H1 (cell line): ENCODE results near the gene SMYD4. TPM values are rescaled to one million over a fixed set of nuclear protein-coding genes. Genes with fewer than 3 reads are reported as not detected.

Experiments used
- BACH1 ChIP-seq: IDR thresholded peaks from 2 replicates; pipeline ENCODE4 v1.6.1; 2012; ENCODE audit warnings: low read length, improper control_type of control experiment
- GABPA ChIP-seq: IDR thresholded peaks from 2 replicates; pipeline ENCODE4 v1.6.1; 2011; ENCODE audit warnings: mild to moderate bottlenecking, low read length, moderate library complexity, borderline replicate concordance; ENCODE audit not compliant: insufficient read depth
- SRF ChIP-seq: IDR thresholded peaks from 2 replicates; pipeline ENCODE4 v1.6.1; 2011; ENCODE audit warnings: mild to moderate bottlenecking, low read depth, low read length, moderate library complexity
- SUZ12 ChIP-seq: fragments of 200-600 bp; sonication (generic); IDR thresholded peaks from 2 replicates; pipeline ENCODE4 v1.6.1; 2012; ENCODE audit warnings: mild to moderate bottlenecking, inconsistent platforms, low read length, moderate library complexity, mixed read lengths
- TCF12 ChIP-seq: IDR thresholded peaks from 2 replicates; pipeline ENCODE4 v1.6.1; 2011; ENCODE audit warnings: low read depth, mild to moderate bottlenecking, low read length
- polyA plus RNA-seq, 7 experiments: library from polyadenylated mRNA; depleted of rRNA in 3 of 7; stranded (reverse) in 5 of 7; unstranded in 2 of 7; fragments of >200 nt in 5 of 7; fragments of 200-250 nt in 2 of 7; gene quantifications; 1 replicate in 5 of 7; 2 replicates in 1 of 7; 4 replicates in 1 of 7; pipeline versions ENCODE4 v1.2.1 to v1.2.3, GENCODE V29; 2011 to 2013; ENCODE audit warnings: missing spikeins in 2 of 7, mixed read lengths in 2 of 7
- total RNA-seq: library from RNA; stranded (reverse); fragmentation: NEBNext Ultra II Directional; extraction: Animal tissue kit (Norgen Biotek cat#: 25700); gene quantifications from 2 replicates; pipeline ENCODE4 v1.2.1, GENCODE V29; 2021
- TF ChIP-seq, protein P1 (sequence below): fragments of 300-600 bp; sonication (generic); IDR thresholded peaks from 2 replicates; pipeline ENCODE4 v1.7.1; 2012; ENCODE audit warnings: low read length, moderate library complexity, mild to moderate bottlenecking, inconsistent platforms; ENCODE audit not compliant: insufficient replicate concordance
- TF ChIP-seq, protein P2 (sequence below), 3 experiments: IDR thresholded peaks; 1 replicate in 2 of 3; 2 replicates in 1 of 3; pipeline versions ENCODE4 v1.5.1 to v1.6.1; 2011; ENCODE audit warnings: low read length in 3 of 3, mild to moderate bottlenecking in 3 of 3, inconsistent platforms in 2 of 3, low read depth in 1 of 3, moderate library complexity in 1 of 3; ENCODE audit not compliant: insufficient read depth in 1 of 3; ENCODE audit errors: control extremely low read depth in 1 of 3

The SMYD4 gene
- total and polyA plus RNA-seq, 2 of the 8 experiments (the other 6 are each of a cell fraction or from before 2014, with no cell fraction given) = 10.5 to 23.4 TPM

DNA sequence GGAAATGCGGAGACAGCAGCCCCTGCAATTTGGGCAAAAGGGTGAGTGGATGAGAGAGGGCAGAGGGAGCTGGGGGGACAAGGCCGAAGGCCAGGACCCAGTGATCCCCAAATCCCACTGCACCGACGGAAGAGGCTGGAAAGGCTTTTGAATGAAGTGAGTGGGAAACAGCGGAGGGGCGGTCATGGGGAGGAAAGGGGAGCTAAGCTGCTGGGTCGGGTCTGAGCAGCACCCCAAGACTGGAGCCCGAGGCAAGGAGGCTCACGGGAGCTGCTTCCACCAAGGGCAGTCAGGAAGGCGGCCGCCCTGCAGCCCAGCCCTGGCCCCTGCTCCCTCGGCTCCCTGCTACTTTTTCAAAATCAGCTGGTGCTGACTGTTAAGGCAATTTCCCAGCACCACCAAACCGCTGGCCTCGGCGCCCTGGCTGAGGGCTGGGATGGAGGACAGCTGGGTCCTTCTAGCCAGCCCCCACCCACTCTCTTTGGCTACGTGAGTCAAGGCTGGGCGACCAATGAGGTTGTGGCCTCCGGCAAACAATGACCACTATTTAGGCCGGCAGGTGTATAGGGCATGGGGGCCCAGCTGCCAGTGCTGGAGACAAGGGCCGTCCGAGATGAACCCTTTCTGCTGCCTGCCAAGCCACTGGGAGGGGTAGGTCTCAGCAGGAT lies 67.3 kb downstream of the SMYD4 start (continued):
- TF ChIP-seq, protein P1, sequence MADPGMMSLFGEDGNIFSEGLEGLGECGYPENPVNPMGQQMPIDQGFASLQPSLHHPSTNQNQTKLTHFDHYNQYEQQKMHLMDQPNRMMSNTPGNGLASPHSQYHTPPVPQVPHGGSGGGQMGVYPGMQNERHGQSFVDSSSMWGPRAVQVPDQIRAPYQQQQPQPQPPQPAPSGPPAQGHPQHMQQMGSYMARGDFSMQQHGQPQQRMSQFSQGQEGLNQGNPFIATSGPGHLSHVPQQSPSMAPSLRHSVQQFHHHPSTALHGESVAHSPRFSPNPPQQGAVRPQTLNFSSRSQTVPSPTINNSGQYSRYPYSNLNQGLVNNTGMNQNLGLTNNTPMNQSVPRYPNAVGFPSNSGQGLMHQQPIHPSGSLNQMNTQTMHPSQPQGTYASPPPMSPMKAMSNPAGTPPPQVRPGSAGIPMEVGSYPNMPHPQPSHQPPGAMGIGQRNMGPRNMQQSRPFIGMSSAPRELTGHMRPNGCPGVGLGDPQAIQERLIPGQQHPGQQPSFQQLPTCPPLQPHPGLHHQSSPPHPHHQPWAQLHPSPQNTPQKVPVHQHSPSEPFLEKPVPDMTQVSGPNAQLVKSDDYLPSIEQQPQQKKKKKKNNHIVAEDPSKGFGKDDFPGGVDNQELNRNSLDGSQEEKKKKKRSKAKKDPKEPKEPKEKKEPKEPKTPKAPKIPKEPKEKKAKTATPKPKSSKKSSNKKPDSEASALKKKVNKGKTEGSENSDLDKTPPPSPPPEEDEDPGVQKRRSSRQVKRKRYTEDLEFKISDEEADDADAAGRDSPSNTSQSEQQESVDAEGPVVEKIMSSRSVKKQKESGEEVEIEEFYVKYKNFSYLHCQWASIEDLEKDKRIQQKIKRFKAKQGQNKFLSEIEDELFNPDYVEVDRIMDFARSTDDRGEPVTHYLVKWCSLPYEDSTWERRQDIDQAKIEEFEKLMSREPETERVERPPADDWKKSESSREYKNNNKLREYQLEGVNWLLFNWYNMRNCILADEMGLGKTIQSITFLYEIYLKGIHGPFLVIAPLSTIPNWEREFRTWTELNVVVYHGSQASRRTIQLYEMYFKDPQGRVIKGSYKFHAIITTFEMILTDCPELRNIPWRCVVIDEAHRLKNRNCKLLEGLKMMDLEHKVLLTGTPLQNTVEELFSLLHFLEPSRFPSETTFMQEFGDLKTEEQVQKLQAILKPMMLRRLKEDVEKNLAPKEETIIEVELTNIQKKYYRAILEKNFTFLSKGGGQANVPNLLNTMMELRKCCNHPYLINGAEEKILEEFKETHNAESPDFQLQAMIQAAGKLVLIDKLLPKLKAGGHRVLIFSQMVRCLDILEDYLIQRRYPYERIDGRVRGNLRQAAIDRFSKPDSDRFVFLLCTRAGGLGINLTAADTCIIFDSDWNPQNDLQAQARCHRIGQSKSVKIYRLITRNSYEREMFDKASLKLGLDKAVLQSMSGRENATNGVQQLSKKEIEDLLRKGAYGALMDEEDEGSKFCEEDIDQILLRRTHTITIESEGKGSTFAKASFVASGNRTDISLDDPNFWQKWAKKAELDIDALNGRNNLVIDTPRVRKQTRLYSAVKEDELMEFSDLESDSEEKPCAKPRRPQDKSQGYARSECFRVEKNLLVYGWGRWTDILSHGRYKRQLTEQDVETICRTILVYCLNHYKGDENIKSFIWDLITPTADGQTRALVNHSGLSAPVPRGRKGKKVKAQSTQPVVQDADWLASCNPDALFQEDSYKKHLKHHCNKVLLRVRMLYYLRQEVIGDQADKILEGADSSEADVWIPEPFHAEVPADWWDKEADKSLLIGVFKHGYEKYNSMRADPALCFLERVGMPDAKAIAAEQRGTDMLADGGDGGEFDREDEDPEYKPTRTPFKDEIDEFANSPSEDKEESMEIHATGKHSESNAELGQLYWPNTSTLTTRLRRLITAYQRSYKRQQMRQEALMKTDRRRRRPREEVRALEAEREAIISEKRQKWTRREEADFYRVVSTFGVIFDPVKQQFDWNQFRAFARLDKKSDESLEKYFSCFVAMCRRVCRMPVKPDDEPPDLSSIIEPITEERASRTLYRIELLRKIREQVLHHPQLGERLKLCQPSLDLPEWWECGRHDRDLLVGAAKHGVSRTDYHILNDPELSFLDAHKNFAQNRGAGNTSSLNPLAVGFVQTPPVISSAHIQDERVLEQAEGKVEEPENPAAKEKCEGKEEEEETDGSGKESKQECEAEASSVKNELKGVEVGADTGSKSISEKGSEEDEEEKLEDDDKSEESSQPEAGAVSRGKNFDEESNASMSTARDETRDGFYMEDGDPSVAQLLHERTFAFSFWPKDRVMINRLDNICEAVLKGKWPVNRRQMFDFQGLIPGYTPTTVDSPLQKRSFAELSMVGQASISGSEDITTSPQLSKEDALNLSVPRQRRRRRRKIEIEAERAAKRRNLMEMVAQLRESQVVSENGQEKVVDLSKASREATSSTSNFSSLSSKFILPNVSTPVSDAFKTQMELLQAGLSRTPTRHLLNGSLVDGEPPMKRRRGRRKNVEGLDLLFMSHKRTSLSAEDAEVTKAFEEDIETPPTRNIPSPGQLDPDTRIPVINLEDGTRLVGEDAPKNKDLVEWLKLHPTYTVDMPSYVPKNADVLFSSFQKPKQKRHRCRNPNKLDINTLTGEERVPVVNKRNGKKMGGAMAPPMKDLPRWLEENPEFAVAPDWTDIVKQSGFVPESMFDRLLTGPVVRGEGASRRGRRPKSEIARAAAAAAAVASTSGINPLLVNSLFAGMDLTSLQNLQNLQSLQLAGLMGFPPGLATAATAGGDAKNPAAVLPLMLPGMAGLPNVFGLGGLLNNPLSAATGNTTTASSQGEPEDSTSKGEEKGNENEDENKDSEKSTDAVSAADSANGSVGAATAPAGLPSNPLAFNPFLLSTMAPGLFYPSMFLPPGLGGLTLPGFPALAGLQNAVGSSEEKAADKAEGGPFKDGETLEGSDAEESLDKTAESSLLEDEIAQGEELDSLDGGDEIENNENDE = no peak
- TF ChIP-seq GABPA = no peak
- no peak for TF ChIP-seq SUZ12
- no peak for TF ChIP-seq BACH1
- no peak for TF ChIP-seq SRF
- TF ChIP-seq, protein P2, sequence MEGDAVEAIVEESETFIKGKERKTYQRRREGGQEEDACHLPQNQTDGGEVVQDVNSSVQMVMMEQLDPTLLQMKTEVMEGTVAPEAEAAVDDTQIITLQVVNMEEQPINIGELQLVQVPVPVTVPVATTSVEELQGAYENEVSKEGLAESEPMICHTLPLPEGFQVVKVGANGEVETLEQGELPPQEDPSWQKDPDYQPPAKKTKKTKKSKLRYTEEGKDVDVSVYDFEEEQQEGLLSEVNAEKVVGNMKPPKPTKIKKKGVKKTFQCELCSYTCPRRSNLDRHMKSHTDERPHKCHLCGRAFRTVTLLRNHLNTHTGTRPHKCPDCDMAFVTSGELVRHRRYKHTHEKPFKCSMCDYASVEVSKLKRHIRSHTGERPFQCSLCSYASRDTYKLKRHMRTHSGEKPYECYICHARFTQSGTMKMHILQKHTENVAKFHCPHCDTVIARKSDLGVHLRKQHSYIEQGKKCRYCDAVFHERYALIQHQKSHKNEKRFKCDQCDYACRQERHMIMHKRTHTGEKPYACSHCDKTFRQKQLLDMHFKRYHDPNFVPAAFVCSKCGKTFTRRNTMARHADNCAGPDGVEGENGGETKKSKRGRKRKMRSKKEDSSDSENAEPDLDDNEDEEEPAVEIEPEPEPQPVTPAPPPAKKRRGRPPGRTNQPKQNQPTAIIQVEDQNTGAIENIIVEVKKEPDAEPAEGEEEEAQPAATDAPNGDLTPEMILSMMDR (IDR thresholded peaks at IDR 0.05; ENCODE audit: control extremely low read depth in 1 of 3, insufficient read depth in 1 of 3, low read depth in 1 of 3, low read length in 3 of 3) = no peak
- no peak for TF ChIP-seq TCF12
